Measurements from ENCODE around the gene RFX5. TPM values are rescaled to one million over a fixed set of nuclear protein-coding genes. Genes with fewer than 3 reads are reported as not detected.

RFX5 gene
- total RNA-seq, 1 experiment from 2014 or later = 34.1 TPM

DNA sequence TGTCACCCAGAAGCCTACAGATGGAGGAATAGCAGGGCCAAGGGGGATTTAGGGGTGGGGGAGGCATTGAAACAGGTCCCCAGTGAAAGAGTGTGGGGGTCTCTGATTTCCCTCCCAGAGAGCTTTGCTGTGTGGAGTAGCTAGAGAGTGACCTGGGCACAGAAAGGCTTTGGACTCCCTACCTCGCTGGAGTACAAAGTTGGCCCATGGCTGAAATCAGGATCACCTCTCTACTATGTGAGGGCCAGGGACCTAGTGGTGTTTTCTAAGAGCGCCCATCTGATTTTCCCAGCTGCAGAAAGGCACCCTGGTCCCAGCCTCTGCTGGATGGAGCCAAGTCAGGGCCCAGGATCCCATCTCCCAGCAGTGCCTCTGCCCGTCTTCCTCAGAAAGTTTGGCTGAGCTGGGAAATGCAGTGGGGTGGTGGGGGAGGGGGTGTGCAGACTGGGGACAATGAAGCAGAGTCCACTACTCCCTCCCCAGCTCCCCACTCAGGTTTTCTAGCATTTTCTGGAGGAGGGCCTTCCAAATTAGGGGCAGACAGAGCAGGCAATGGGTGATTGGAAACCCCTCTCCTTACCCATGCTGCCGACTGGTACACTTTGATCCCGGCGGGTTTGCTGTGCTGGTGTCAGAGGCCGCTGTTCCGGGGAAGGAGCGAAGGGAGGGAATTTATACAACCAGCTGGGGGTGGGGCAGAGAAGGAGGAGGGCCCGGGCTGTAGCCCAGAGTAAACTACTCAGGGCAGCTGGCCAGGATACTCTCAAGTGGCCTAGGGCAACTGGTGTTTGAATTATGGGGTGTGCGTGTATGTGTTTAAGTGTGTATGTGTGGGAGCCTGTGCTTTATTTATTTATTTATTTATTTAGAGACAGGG, 25.2 kb upstream of the RFX5 start, which contains the start of gene SELENBP1:
Gene SELENBP1, minus strand, starts transcription at position 648 of the 877 bp plus-strand sequence. Its CDS starts 64 bp downstream, at position 584.
- Histone ChIP-seq H3K9me2 (replicated peaks; ENCODE audit: low read length) (no peaks in the 10 kb centered on the region), H4K20me1 (ENCODE audit: low read length) (no peaks in the 10 kb centered on the region), H3K4me1 (ENCODE audit: insufficient read depth, low read length) (peaks cover 31% of the 10 kb centered on the region), H3K9ac (ENCODE audit: low read length) (peak within 1 kb of the TSS; percentile 17; the same call in 1 of the 2 replicates), H3K27ac (ENCODE audit: low read length) (no peak within 1 kb of the TSS), H3K27me3 (ENCODE audit: low read length) (no peaks in the 10 kb centered on the region), H2AFZ (ENCODE audit: low read length) (peak within 1 kb of the TSS; percentile 68), H3K9me3 (ENCODE audit: low read length) (no peaks in the 10 kb centered on the region), H3K4me3 (ENCODE audit: low read length) (peak within 1 kb of the TSS; percentile 61), H3K36me3 (ENCODE audit: low read depth, low read length) (no peaks in the 10 kb centered on the region), H3K79me2 (ENCODE audit: low read length) (no peaks in the 10 kb centered on the region), H3F3A (ENCODE audit: low read length, unreplicated experiment) (no peaks in the 10 kb centered on the region), H3K4me2 (ENCODE audit: low read length) (peak within 1 kb of the TSS; percentile 74)
- intact Hi-C loops (cut with micrococcal nuclease) = no loop called here
- BruUV-seq (replicated peaks) = TSS peak; percentile 74
- TF ChIP-seq EZH2 (IDR thresholded peaks at IDR 0.05; ENCODE audit: low read length, unreplicated experiment) = no peak
- TF ChIP-seq, protein P1, sequence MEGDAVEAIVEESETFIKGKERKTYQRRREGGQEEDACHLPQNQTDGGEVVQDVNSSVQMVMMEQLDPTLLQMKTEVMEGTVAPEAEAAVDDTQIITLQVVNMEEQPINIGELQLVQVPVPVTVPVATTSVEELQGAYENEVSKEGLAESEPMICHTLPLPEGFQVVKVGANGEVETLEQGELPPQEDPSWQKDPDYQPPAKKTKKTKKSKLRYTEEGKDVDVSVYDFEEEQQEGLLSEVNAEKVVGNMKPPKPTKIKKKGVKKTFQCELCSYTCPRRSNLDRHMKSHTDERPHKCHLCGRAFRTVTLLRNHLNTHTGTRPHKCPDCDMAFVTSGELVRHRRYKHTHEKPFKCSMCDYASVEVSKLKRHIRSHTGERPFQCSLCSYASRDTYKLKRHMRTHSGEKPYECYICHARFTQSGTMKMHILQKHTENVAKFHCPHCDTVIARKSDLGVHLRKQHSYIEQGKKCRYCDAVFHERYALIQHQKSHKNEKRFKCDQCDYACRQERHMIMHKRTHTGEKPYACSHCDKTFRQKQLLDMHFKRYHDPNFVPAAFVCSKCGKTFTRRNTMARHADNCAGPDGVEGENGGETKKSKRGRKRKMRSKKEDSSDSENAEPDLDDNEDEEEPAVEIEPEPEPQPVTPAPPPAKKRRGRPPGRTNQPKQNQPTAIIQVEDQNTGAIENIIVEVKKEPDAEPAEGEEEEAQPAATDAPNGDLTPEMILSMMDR (conservative IDR thresholded peaks at IDR 0.05; ENCODE audit: low read depth, low read length) = no peak
- DNase-seq (peak; percentile 85), ATAC-seq (peak; percentile 72)
- POLR2A ChIA-PET (ENCODE audit: unreplicated experiment) = interaction anchor here (0.5 to 0.7 kb wide), 5 partner anchors 31 to 438 kb away, joined by 3 to 9 read pairs (median 3); no protein-coding TSS in a partner anchor
- CTCF ChIA-PET = interaction anchor here (0.6 kb wide), 3 partner anchors 71 to 120 kb away, joined by 3 read pairs; no protein-coding TSS in a partner anchor

- ChIA-PET POLR2A (ENCODE audit: unreplicated experiment) (interaction anchor here (0.5 to 0.6 kb wide), 3 partner anchors 31 to 63 kb away, joined by 3 to 9 read pairs (median 4); no protein-coding TSS in a partner anchor), CTCF (interaction anchor here (0.6 kb wide), 2 partner anchors 90 to 120 kb away, joined by 3 read pairs; no protein-coding TSS in a partner anchor)
- H3K4me2 ChIP-seq (ENCODE audit: low read length) = peak overlapping the region; percentile 74
- DNase-seq = peak; percentile 40
- no peaks in the 10 kb centered on the region for H3K27me3 ChIP-seq (ENCODE audit: low read length)
- H3K27ac ChIP-seq (ENCODE audit: low read length) = no peak overlapping the region
- no peaks in the 10 kb centered on the region for H3F3A ChIP-seq (ENCODE audit: low read length, unreplicated experiment)
- H3K4me3 ChIP-seq (ENCODE audit: low read length) = peak overlapping the region; percentile 61
- no peaks in the 10 kb centered on the region for H3K9me2 ChIP-seq (replicated peaks; ENCODE audit: low read length)
- no peaks in the 10 kb centered on the region for H3K36me3 ChIP-seq (ENCODE audit: low read depth, low read length)
- ATAC-seq = peak; percentile 48
- intact Hi-C loops (cut with micrococcal nuclease) = no loop called here
- H4K20me1 ChIP-seq (ENCODE audit: low read length) = no peaks in the 10 kb centered on the region
- no peak overlapping the region for H2AFZ ChIP-seq (ENCODE audit: low read length)
- TF ChIP-seq EZH2phosphoT487 (IDR thresholded peaks at IDR 0.05; ENCODE audit: borderline replicate concordance, low read length) (no peak), EZH2 (IDR thresholded peaks at IDR 0.05; ENCODE audit: low read length, unreplicated experiment) (no peak)
- TF ChIP-seq, protein P1 (conservative IDR thresholded peaks at IDR 0.05; ENCODE audit: low read depth, low read length) = no peak
- no peaks in the 10 kb centered on the region for H3K79me2 ChIP-seq (ENCODE audit: low read length)
- no peaks in the 10 kb centered on the region for H3K9me3 ChIP-seq (ENCODE audit: low read length)
- no TSS peak for BruUV-seq (replicated peaks)
- H3K4me1 ChIP-seq (ENCODE audit: insufficient read depth, low read length) = peaks cover 31% of the 10 kb centered on the region
- H3K9ac ChIP-seq (ENCODE audit: low read length) = no peak overlapping the region
Measured at GRCh38 chr1:151371370-151372057, 24.5 kb upstream of the RFX5 start.

Data from PC-3 (cell line).